ENCODE results near the gene ACOT11.

Gene ACOT11

GRCh38 chr1:54559771-54560231 lies 11.8 kb downstream of the ACOT11 start:
- in situ Hi-C loops (cut with HindIII; ENCODE audit: low sequenced_read_pairs): no loop called here

- in situ Hi-C loops (cut with HindIII; ENCODE audit: low sequenced_read_pairs): no loop called here
Measured at GRCh38 chr1:54564312-54565112, 16.5 kb downstream of the ACOT11 start.

GRCh38 chr1:54565113-54565501 lies 17.1 kb downstream of the ACOT11 start:
- in situ Hi-C loops (cut with HindIII; ENCODE audit: low sequenced_read_pairs): no loop called here

- in situ Hi-C loops (cut with HindIII; ENCODE audit: low sequenced_read_pairs): no loop called here
Measured at GRCh38 chr1:54566438-54567141, 18.6 kb downstream of the ACOT11 start.

GRCh38 chr1:54567961-54568360 lies 19.9 kb downstream of the ACOT11 start:
- in situ Hi-C loops (cut with HindIII; ENCODE audit: low sequenced_read_pairs): no loop called here

GRCh38 chr1:54569339-54569738 lies 21.3 kb downstream of the ACOT11 start:
- in situ Hi-C loops (cut with HindIII; ENCODE audit: low sequenced_read_pairs): no loop called here

GRCh38 chr1:54570161-54570560 lies 22.1 kb downstream of the ACOT11 start:
- in situ Hi-C loops (cut with HindIII; ENCODE audit: low sequenced_read_pairs): no loop called here

- in situ Hi-C loops (cut with HindIII; ENCODE audit: low sequenced_read_pairs): no loop called here
Measured at GRCh38 chr1:54571326-54571725, 23.3 kb downstream of the ACOT11 start.

- in situ Hi-C loops (cut with HindIII; ENCODE audit: low sequenced_read_pairs): no loop called here
Measured at GRCh38 chr1:54571803-54572541, 23.9 kb downstream of the ACOT11 start.

- in situ Hi-C loops (cut with HindIII; ENCODE audit: low sequenced_read_pairs): no loop called here
Measured at GRCh38 chr1:54572542-54572850, 24.5 kb downstream of the ACOT11 start.

- in situ Hi-C loops (cut with HindIII; ENCODE audit: low sequenced_read_pairs): no loop called here
Measured at GRCh38 chr1:54574158-54574778, 26.2 kb downstream of the ACOT11 start.

GRCh38 chr1:54575161-54575560 lies 27.1 kb downstream of the ACOT11 start:
- in situ Hi-C loops (cut with HindIII; ENCODE audit: low sequenced_read_pairs): no loop called here

GRCh38 chr1:54575605-54576290 lies 27.7 kb downstream of the ACOT11 start:
- in situ Hi-C loops (cut with HindIII; ENCODE audit: low sequenced_read_pairs): no loop called here

GRCh38 chr1:54577612-54578011 lies 29.6 kb downstream of the ACOT11 start:
- in situ Hi-C loops (cut with HindIII; ENCODE audit: low sequenced_read_pairs): no loop called here

GRCh38 chr1:54579337-54579781 lies 31.3 kb downstream of the ACOT11 start:
- in situ Hi-C loops (cut with HindIII; ENCODE audit: low sequenced_read_pairs): no loop called here

- in situ Hi-C loops (cut with HindIII; ENCODE audit: low sequenced_read_pairs): no loop called here
Measured at GRCh38 chr1:54580856-54581550, 33.0 kb downstream of the ACOT11 start.

GRCh38 chr1:54581621-54582035 lies 33.6 kb downstream of the ACOT11 start:
- in situ Hi-C loops (cut with HindIII; ENCODE audit: low sequenced_read_pairs): no loop called here

GRCh38 chr1:54582566-54583306 lies 34.7 kb downstream of the ACOT11 start:
- in situ Hi-C loops (cut with HindIII; ENCODE audit: low sequenced_read_pairs): no loop called here

- in situ Hi-C loops (cut with HindIII; ENCODE audit: low sequenced_read_pairs): no loop called here
Measured at GRCh38 chr1:54583307-54583686, 35.3 kb downstream of the ACOT11 start.

Measured in DLD1 (cell line).